Mucosa of gallbladder (tissue), 1 donor: Measurements from ENCODE around the gene XIRP2. TPM values are rescaled to one million over a fixed set of nuclear protein-coding genes. Genes with fewer than 3 reads are reported as not detected.
"Not testable (repeated sequence)": the region's sequence is repeated elsewhere in the genome, so short reads cannot be mapped to it uniquely, and the experiment has no call there.

ENCODE experiments used
- DNase-seq: peaks from one replicate; pipeline ENCODE4 v3.0.0-alpha.2; 2020; ENCODE audit warnings: low spot score
- total RNA-seq: library from RNA; stranded (reverse); gene quantifications from one replicate; pipeline ENCODE4 v1.2.1, GENCODE V29; 2021
- donor health status: DM: no; HTN: no; CAD: no.

The XIRP2 gene
- total RNA-seq, 1 donor from 2014 or later, result 0.06 TPM

DNA sequence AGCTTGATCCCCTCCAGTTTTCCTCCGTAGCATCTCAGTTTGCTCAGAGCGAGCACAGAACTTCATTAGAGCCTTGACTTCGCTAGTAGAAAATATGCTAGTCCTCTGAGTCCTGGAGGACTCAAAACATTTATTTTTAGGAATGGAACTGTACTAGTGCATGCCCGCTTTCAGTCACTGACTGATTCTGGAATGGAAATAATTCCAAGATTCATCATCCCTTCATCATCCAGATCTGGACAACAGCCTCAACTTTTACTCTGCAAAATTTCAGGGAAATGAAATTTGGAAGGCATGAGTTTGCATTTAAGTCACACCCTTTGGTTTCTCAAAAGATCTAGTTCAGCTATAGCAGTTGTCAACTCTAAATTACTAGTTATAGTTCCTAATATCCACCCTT, 304.6 kb downstream of the XIRP2 start:
- DNase-seq, result no peak

- DNase-seq, result no peak
Observed at GRCh38 chr2:167196461-167197252, 308.4 kb downstream of the XIRP2 start.

- DNase-seq, result no peak
Observed at GRCh38 chr2:167198009-167198408, 309.7 kb downstream of the XIRP2 start.

DNA sequence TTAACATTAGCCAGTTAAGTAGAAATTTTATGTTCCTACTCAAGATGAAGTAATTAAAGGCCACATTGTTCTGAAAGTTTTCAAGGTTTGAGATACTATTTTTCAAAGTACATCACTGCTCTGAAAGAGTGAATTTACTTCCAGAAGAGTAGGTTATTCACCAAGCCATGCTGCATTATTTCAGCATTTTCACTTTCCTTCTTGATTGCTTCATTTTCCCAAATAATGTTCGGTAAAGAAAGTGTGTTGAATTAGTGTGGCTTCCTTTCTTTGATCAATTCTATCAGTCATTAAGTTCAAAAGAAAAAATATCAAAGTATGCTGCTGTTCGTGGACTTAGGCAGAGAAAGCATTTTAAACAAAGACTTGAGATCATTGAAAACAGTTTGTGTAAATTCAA, 310.3 kb downstream of the XIRP2 start:
- no peak for DNase-seq

DNA sequence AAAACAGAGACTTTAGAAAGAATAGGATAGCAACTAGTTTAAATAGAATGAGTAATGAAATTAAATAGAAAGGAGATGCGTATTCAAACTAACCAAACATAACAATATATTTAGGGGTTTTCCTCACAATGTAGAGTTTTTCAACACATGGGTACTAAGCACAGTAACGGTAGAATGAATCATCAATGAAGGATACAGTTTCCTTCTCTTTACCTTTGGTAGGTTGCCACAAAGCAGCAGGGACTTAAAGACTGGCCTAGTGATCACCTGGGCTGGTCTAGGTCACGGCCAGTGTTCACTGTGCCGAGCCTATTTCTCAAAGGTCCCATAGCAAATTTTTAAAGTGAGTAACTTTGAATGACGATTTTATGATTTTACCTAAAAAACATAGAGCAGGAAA, 311.7 kb downstream of the XIRP2 start:
- DNase-seq, result no peak

GRCh38 chr2:167209784-167210183, 321.5 kb downstream of the XIRP2 start:
- no peak for DNase-seq

DNA sequence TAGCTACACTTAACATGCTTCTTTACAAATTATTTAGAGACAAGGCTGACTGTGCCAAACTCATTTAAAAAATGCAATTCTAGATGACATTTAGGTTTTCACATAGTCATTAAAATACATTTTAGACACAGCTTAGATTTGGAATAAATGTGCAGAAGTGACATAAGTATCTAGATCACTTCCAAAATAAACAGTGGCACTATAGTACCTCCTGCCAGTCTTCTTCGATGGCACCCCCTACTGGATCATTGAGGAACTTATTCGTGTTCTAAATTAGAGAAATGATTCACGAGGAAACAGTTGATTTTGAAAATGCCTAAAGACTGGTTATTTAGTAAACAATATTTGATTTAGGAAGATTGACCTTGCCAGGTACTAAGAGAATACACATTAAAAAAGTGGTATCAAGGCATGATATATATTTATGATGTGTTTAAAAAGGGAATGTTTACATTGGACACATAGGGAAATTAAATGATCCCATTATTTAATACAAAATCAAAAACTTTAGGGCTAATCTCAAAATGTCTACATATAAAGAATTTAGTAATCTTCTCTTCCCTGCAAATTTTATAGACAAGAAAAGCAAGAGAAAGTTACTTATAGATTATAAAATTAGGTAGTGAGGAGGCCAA, 323.9 kb downstream of the XIRP2 start:
- DNase-seq, result peak; percentile 40

DNA sequence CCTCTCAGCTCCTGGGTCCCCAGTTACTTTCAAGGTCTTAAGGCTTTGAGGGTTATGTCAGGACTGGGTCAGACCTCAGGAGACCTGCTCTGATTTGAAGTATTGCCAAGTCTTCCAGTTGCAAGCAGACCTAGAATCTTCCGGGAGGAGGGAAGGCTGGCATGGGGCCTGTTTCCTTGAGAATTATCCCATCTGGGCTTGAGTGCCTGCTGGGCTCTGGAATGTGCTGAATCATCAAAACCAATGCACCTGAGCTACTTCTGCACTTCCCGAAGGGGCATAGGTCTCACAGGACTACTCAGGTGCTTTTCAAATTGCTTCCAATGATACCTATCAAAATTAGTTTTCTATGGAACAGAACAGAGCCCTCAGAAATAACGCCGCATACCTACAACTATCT, 327.3 kb downstream of the XIRP2 start:
- DNase-seq, result peak; percentile 59

DNA sequence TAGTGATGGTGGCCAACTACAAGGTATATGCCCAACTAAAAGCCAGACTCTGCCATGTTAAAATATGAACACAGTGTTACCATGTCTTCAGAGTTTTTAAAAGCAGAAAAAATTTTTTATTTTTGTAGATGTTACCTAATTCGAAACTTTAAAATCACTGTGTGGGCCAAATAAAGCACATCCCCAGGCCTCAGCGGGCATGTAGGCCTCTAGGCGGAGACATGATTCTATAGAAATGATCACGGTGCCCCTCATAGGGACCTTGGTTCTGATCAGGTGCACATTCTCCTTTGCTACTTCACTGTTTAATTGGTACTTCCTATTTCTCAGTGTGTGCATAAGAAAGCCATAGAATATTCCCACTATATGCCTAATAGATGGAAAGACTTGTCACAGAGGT, 349.2 kb downstream of the XIRP2 start:
- DNase-seq, result no peak

- DNase-seq, result no peak
Observed at GRCh38 chr2:167240671-167241070, 352.4 kb downstream of the XIRP2 start.

DNA sequence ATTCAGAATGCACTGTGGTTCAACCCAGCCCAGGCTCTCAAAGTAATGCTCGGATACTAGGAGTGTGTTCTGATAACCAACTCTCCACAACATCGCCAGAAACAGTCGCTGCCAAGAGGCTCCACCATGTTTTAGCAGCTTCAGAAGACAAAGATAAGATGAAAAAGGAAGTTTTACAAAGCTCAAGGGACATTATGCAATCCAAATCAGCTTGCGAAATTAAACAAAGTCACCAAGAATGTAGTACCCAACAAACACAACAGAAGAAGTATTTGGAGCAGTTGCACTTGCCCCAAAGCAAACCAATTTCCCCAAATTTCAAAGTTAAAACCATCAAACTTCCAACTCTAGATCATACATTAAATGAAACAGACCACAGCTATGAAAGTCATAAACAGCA, 360.9 kb downstream of the XIRP2 start:
- DNase-seq, result no peak

DNA sequence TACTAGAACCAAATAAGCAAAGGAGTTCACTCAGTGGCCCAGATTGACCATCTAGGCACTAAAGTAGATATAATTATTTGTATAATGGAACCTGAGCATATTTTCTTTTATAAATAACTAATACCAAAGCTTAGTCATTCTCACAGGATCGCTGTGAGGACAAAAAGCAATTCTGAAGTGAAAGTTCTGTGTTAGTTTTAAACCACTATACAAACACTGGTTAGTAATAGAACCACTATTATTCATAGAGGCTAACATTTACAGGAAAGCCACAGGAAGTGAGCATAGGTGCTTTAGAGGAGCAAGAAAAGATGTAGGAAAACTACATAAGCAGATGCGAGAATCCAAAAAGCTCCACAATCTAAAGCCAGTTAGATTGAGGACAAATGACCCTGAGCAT, 364.7 kb downstream of the XIRP2 start:
- DNase-seq, result no peak

GRCh38 chr2:167254721-167255120, 366.4 kb downstream of the XIRP2 start:
- DNase-seq, result no peak

DNA sequence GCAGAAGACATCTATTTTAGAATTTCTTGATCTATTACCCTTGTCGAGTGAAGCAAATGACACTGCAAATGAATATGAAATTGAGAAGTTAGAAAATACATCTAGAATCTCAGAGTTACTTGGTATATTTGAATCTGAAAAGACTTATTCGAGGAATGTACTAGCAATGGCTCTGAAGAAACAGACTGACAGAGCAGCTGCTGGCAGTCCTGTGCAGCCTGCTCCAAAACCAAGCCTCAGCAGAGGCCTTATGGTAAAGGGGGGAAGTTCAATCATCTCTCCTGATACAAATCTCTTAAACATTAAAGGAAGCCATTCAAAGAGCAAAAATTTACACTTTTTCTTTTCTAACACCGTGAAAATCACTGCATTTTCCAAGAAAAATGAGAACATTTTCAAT, 370.4 kb downstream of the XIRP2 start:
- no peak for DNase-seq

DNA sequence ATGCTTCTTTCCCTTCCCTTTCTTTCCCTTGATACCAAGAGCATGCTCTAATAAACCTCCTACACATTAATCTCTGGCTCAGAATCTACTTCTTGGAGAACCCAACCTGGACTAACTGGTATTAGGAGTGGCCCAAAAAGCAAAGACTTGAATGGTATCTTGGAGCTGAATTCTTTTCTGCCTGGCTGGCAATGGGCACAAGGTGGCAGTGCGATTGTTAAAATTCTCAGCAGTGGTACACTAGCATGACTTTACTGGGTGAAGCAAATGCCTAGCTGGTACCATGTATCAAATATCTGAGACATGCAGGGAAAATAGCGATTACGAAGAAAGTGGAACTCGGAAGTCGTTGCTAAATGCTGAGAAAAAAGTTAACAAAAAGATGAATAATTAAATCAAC, 376.1 kb downstream of the XIRP2 start:
- no peak for DNase-seq

- no peak for DNase-seq
Observed at GRCh38 chr2:167265004-167265403, 376.7 kb downstream of the XIRP2 start.

GRCh38 chr2:167265722-167266121, 377.4 kb downstream of the XIRP2 start:
- no peak for DNase-seq

GRCh38 chr2:167268245-167268644, 380.0 kb downstream of the XIRP2 start:
- not testable (repeated sequence) for DNase-seq

DNA sequence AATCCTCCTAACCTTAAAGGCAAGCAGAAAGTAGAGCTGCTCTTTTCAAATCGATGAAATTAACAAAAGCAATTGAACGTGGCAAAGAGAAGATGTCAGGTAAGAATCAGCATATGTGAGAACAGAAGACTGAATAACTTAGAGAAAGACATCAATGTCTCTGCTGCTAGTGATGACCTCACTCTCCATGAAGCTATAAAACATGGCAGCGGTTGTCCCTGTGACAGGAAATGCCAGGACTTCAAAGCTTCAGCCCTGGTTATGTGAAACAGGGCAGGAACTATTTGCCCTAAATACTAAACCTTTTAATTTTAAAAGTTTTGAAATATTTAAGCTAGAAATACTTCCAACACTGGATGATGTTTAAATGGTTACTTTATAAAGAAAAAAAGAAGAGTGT, 383.7 kb downstream of the XIRP2 start:
- no peak for DNase-seq

DNA sequence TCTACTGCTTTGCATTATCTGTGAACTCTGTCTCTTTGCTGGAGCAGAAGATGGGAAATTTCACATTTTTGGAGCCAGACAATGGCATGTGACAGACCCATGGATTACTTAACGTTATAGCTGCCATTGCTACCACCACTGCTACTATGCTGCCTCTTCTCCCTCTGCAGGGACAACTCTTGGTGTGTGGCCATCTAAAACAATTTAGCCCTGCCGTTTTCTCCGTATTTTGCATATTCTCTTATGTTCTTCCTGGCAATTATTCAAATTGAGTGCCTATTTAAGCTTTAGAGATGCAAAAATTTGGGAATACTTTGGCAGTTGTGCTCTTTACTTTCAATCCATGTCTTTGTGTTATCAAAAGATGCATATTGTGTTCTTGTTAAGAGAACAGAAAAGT, 386.8 kb downstream of the XIRP2 start:
- no peak for DNase-seq

GRCh38 chr2:167279810-167280209, 391.5 kb downstream of the XIRP2 start:
- DNase-seq, result no peak

DNA sequence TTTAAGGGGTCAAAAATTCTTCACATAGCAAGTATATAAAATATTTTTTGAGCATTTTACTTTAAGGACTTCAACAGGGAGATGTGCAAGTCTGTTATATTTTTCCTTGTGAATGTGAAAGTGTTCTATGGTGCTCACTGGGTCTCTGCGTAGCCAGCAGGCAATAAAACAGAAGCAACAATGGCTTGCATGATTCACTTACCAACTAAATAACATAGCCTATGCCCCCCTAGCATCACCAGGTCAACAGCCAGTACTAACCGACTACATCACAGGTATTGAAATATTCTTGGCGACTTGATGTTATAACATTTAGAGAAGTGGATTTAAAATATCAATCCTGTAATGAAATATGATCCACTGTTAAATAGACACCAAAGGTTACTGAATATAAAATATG, 398.9 kb downstream of the XIRP2 start:
- no peak for DNase-seq

- no peak for DNase-seq
Observed at GRCh38 chr2:167289651-167290410, 401.6 kb downstream of the XIRP2 start.
